Liver (tissue), 3 donors: ENCODE measurements around the gene MEP1A.

ENCODE experiments used
- HNF4A ChIP-seq, 2 donors: conservative IDR thresholded peaks; 2 replicates each; pipeline ENCODE4 v1.6.1; 2016; ENCODE audit warnings: antibody characterized with exemption in 2 of 2, mild to moderate bottlenecking in 2 of 2
- YY1 ChIP-seq: IDR thresholded peaks from 2 replicates; pipeline ENCODE4 v1.6.1; 2016; ENCODE audit warnings: antibody characterized with exemption, mild to moderate bottlenecking
- TF ChIP-seq, protein P1 (sequence below): fragments of 150-350 bp; IDR thresholded peaks from 2 replicates; pipeline ENCODE4 v1.5.1; 2017; ENCODE audit warnings: improper control_type of control experiment, low read depth, low read length; ENCODE audit not compliant: missing input control
- TF ChIP-seq, protein P2 (sequence below): IDR thresholded peaks from 2 replicates; pipeline ENCODE4 v1.6.1; 2016; ENCODE audit warnings: antibody characterized with exemption, mild to moderate bottlenecking
- donor health status: healthy.
- donor health status: healthy.

DNA sequence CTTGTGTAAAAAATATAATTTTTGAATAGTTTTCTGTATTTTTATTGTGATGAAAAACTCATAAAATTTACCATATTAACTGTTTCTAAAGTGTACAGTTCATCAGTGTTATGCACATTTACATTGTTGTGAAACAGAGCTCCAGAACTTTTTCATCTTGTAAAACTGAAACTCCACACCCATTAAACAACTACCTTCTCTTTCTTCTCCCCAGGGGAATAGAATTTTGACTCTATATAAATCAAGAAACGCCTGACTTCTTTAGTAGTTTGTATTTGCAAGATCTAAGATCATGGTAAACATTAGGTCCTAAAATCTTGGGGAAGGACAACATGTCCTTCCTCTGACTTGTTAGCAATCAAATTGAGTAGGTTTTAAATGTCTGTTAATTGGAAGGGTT lies 37.3 kb upstream of the MEP1A start:
- TF ChIP-seq, protein P1, sequence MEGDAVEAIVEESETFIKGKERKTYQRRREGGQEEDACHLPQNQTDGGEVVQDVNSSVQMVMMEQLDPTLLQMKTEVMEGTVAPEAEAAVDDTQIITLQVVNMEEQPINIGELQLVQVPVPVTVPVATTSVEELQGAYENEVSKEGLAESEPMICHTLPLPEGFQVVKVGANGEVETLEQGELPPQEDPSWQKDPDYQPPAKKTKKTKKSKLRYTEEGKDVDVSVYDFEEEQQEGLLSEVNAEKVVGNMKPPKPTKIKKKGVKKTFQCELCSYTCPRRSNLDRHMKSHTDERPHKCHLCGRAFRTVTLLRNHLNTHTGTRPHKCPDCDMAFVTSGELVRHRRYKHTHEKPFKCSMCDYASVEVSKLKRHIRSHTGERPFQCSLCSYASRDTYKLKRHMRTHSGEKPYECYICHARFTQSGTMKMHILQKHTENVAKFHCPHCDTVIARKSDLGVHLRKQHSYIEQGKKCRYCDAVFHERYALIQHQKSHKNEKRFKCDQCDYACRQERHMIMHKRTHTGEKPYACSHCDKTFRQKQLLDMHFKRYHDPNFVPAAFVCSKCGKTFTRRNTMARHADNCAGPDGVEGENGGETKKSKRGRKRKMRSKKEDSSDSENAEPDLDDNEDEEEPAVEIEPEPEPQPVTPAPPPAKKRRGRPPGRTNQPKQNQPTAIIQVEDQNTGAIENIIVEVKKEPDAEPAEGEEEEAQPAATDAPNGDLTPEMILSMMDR, result no peak
- TF ChIP-seq HNF4A (conservative IDR thresholded peaks at IDR 0.05), result no peak
- TF ChIP-seq, protein P2, sequence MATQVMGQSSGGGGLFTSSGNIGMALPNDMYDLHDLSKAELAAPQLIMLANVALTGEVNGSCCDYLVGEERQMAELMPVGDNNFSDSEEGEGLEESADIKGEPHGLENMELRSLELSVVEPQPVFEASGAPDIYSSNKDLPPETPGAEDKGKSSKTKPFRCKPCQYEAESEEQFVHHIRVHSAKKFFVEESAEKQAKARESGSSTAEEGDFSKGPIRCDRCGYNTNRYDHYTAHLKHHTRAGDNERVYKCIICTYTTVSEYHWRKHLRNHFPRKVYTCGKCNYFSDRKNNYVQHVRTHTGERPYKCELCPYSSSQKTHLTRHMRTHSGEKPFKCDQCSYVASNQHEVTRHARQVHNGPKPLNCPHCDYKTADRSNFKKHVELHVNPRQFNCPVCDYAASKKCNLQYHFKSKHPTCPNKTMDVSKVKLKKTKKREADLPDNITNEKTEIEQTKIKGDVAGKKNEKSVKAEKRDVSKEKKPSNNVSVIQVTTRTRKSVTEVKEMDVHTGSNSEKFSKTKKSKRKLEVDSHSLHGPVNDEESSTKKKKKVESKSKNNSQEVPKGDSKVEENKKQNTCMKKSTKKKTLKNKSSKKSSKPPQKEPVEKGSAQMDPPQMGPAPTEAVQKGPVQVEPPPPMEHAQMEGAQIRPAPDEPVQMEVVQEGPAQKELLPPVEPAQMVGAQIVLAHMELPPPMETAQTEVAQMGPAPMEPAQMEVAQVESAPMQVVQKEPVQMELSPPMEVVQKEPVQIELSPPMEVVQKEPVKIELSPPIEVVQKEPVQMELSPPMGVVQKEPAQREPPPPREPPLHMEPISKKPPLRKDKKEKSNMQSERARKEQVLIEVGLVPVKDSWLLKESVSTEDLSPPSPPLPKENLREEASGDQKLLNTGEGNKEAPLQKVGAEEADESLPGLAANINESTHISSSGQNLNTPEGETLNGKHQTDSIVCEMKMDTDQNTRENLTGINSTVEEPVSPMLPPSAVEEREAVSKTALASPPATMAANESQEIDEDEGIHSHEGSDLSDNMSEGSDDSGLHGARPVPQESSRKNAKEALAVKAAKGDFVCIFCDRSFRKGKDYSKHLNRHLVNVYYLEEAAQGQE, result no peak
- no peak for TF ChIP-seq YY1
